IMR-90 (cell line): Measurements from ENCODE around the gene MUCL3. TPM values are rescaled to one million over a fixed set of nuclear protein-coding genes. Genes with fewer than 3 reads are reported as not detected.

ENCODE experiments used
- ATAC-seq: fragments of 200-7000 bp; cut with Tn5 transposase; 2 replicates; pipeline ENCODE4 v1.9.1; 2020; ENCODE audit warnings: low read depth, mild to moderate bottlenecking, moderate library complexity
- BruUV-seq: library from RNA; stranded (reverse); fragments of 400-500 nt; replicated peaks from 2 replicates; lab custom pipeline; 2021; lab: Mats Ljungman, UMichigan
- CTCF ChIA-PET: fragments of 300-600 bp; formaldehyde crosslinking; extraction: SDS; loops from one replicate; lab custom pipeline; 2021; ENCODE audit warnings: antibody characterized with exemption; lab: Yijun Ruan, JAX
- POLR2A ChIA-PET: fragments of 300-600 bp; sonication (Branson Sonifier 250); formaldehyde crosslinking; loops from one replicate; lab custom pipeline; 2022; ENCODE audit warnings: antibody characterized with exemption; ENCODE audit not compliant: unreplicated experiment; lab: Charles Lee
- DNase-seq: peaks from one replicate; pipeline ENCODE4 v3.0.0; 2013
- H2AFZ ChIP-seq: replicated peaks from 2 replicates; pipeline ENCODE3; 2013; ENCODE audit warnings: low read length, mild to moderate bottlenecking; ENCODE audit not compliant: poor library complexity
- H2AK5ac ChIP-seq: 2 replicates; pipeline ENCODE4 v1.6.1; 2013; ENCODE audit warnings: low read depth, low read length, inconsistent platforms
- H2AK9ac ChIP-seq: replicated peaks from 2 replicates; pipeline ENCODE3; 2013; ENCODE audit warnings: mild to moderate bottlenecking, low read depth, low read length, moderate library complexity; ENCODE audit not compliant: poor library complexity
- H2BK120ac ChIP-seq: 2 replicates; pipeline ENCODE4 v1.6.1; 2013; ENCODE audit warnings: low read depth, low read length, inconsistent platforms
- H2BK15ac ChIP-seq: 3 replicates; pipeline ENCODE4 v1.6.1; 2013; ENCODE audit warnings: low read depth, low read length, inconsistent platforms
- H2BK20ac ChIP-seq: 2 replicates; pipeline ENCODE4 v1.6.1; 2013; ENCODE audit warnings: low read depth, mild to moderate bottlenecking, inconsistent platforms, low read length, moderate library complexity
- H2BK5ac ChIP-seq: 2 replicates; pipeline ENCODE4 v1.6.1; 2013; ENCODE audit warnings: mild to moderate bottlenecking, low read depth, low read length, inconsistent platforms; ENCODE audit not compliant: poor library complexity, severe bottlenecking
- H3K14ac ChIP-seq: replicated peaks from 2 replicates; pipeline ENCODE4 v1.6.1; 2013; ENCODE audit warnings: low read depth, low read length, inconsistent platforms
- H3K18ac ChIP-seq: 2 replicates; pipeline ENCODE4 v1.6.1; 2013; ENCODE audit warnings: low read depth, low read length, control low read depth
- H3K23ac ChIP-seq: 2 replicates; pipeline ENCODE4 v1.6.1; 2013; ENCODE audit warnings: low read depth, low read length, inconsistent platforms
- H3K27ac ChIP-seq: 2 replicates; pipeline ENCODE4 v1.5.1; 2013; ENCODE audit warnings: mild to moderate bottlenecking, control low read depth, low read length; ENCODE audit not compliant: insufficient read depth
- H3K27me3 ChIP-seq: 2 replicates; pipeline ENCODE4 v1.6.1; 2013; ENCODE audit warnings: low read length; ENCODE audit not compliant: control insufficient read depth, insufficient read depth
- H3K36me3 ChIP-seq: 2 replicates; pipeline ENCODE4 v1.6.1; 2013; ENCODE audit warnings: low read length, mixed read lengths; ENCODE audit not compliant: control insufficient read depth, insufficient read depth
- H3K4ac ChIP-seq: 2 replicates; pipeline ENCODE4 v1.6.1; 2013; ENCODE audit warnings: low read depth, low read length, inconsistent platforms
- H3K4me1 ChIP-seq: 2 replicates; pipeline ENCODE4 v1.6.1; 2013; ENCODE audit warnings: low read length, mixed read lengths; ENCODE audit not compliant: control insufficient read depth, insufficient read depth
- H3K4me2 ChIP-seq: 2 replicates; pipeline ENCODE4 v1.6.1; 2013; ENCODE audit warnings: low read depth, mild to moderate bottlenecking, control low read depth, low read length, moderate library complexity
- H3K4me3 ChIP-seq: 2 replicates; pipeline ENCODE4 v1.5.1; 2013; ENCODE audit warnings: low read depth, mild to moderate bottlenecking, control low read depth, low read length, moderate library complexity; ENCODE audit not compliant: insufficient read depth
- H3K56ac ChIP-seq: 2 replicates; pipeline ENCODE4 v1.6.1; 2013; ENCODE audit warnings: low read length, inconsistent platforms; ENCODE audit not compliant: insufficient read depth; ENCODE audit errors: extremely low read depth
- H3K79me1 ChIP-seq, 2 experiments: 2 replicates each; pipeline ENCODE4 v1.6.1; 2013; ENCODE audit warnings: low read length in 2 of 2, inconsistent platforms in 1 of 2, low read depth in 1 of 2
- H3K9ac ChIP-seq: 2 replicates; pipeline ENCODE4 v1.6.1; 2013; ENCODE audit warnings: low read depth, low read length, control low read depth
- H3K9me1 ChIP-seq: 2 replicates; pipeline ENCODE4 v1.6.1; 2013; ENCODE audit warnings: low read length, inconsistent platforms; ENCODE audit not compliant: insufficient read depth
- H3K9me3 ChIP-seq: 2 replicates; pipeline ENCODE4 v1.6.1; 2013; ENCODE audit warnings: low read length; ENCODE audit not compliant: control insufficient read depth, insufficient read depth
- H4K20me1 ChIP-seq: 2 replicates; pipeline ENCODE4 v1.6.1; 2013; ENCODE audit warnings: low read length, inconsistent platforms; ENCODE audit not compliant: insufficient read depth
- H4K5ac ChIP-seq: 2 replicates; pipeline ENCODE4 v1.6.1; 2013; ENCODE audit warnings: mild to moderate bottlenecking, low read depth, low read length, control low read depth
- H4K8ac ChIP-seq, 2 experiments: 2 replicates each; pipeline ENCODE4 v1.6.1; 2013; ENCODE audit warnings: low read depth in 2 of 2, low read length in 2 of 2, control low read depth in 1 of 2, inconsistent platforms in 1 of 2
- H4K91ac ChIP-seq: 2 replicates; pipeline ENCODE4 v1.6.1; 2013; ENCODE audit warnings: low read depth, low read length, inconsistent platforms; ENCODE audit not compliant: insufficient read depth
- BHLHE40 ChIP-seq: fragments of 150-350 bp; IDR thresholded peaks from 2 replicates; pipeline ENCODE4 v1.6.1; 2016; ENCODE audit warnings: mild to moderate bottlenecking, low read depth, low read length
- CEBPB ChIP-seq: IDR thresholded peaks from 2 replicates; pipeline ENCODE4 v1.6.1; 2012; ENCODE audit warnings: low read depth, low read length, improper control_type of control experiment
- CHD1 ChIP-seq: IDR thresholded peaks from 2 replicates; pipeline ENCODE4 v1.6.1; 2012; ENCODE audit warnings: low read depth, low read length, improper control_type of control experiment
- FOS ChIP-seq: fragments of 150-350 bp; IDR thresholded peaks from 2 replicates; pipeline ENCODE4 v1.6.1; 2016; ENCODE audit warnings: low read depth, low read length
- MAFK ChIP-seq: IDR thresholded peaks from 2 replicates; pipeline ENCODE4 v1.6.1; 2012; ENCODE audit warnings: low read depth, low read length, improper control_type of control experiment
- MAZ ChIP-seq: IDR thresholded peaks from 2 replicates; pipeline ENCODE4 v1.6.1; 2012; ENCODE audit warnings: low read depth, mild to moderate bottlenecking, low read length, improper control_type of control experiment, moderate library complexity, borderline replicate concordance
- MXI1 ChIP-seq: IDR thresholded peaks from 2 replicates; pipeline ENCODE4 v1.6.1; 2012; ENCODE audit warnings: low read depth, mild to moderate bottlenecking, low read length, moderate library complexity, borderline replicate concordance
- NFE2L2 ChIP-seq: fragments of 150-350 bp; IDR thresholded peaks from 2 replicates; pipeline ENCODE4 v1.6.1; 2016; ENCODE audit warnings: low read depth, mild to moderate bottlenecking, low read length
- POLR2A ChIP-seq: IDR thresholded peaks from 2 replicates; pipeline ENCODE4 v1.6.1; 2012; ENCODE audit warnings: mild to moderate bottlenecking, low read depth, low read length
- RAD21 ChIP-seq: IDR thresholded peaks from 2 replicates; pipeline ENCODE4 v1.6.1; 2012; ENCODE audit warnings: low read length, improper control_type of control experiment
- RCOR1 ChIP-seq: IDR thresholded peaks from 2 replicates; pipeline ENCODE4 v1.6.1; 2012; ENCODE audit warnings: mild to moderate bottlenecking, low read length, improper control_type of control experiment; ENCODE audit not compliant: insufficient replicate concordance
- RFX5 ChIP-seq: IDR thresholded peaks from 2 replicates; pipeline ENCODE4 v1.8.0; 2012; ENCODE audit warnings: low read depth, mild to moderate bottlenecking, low read length, moderate library complexity
- SMC3 ChIP-seq: fragments of 150-350 bp; IDR thresholded peaks from 2 replicates; pipeline ENCODE4 v1.6.1; 2016; ENCODE audit warnings: low read depth, mild to moderate bottlenecking, antibody characterized with exemption, low read length, moderate library complexity
- WGBS, 2 experiments: methylation state at CpG; one replicate each; pipeline versions ENCODE4 v1.1.5 to v1.1.7; 2013; ENCODE audit warnings: missing lambda C conversion rate in 2 of 2; ENCODE audit not compliant: insufficient read length in 1 of 2; ENCODE audit errors: extremely low coverage in 2 of 2; 5-methylcytosine and 5-hydroxymethylcytosine counted together
- dilution Hi-C: fragments of 300-500 bp; cut with HindIII; formaldehyde crosslinking; loops from one replicate; pipeline ENCODE4 v1.14.3; 2018; ENCODE audit warnings: low sequenced_read_pairs; ENCODE audit not compliant: unreplicated experiment
- in situ Hi-C: fragments of 300-500 bp; cut with MboI; formaldehyde crosslinking; loops from 3 replicates; pipeline ENCODE4 v1.14.3; 2019; ENCODE audit warnings: low sequenced_read_pairs, inconsistent platforms, mixed read lengths
- intact Hi-C: fragments of 100-400 bp; cut with micrococcal nuclease; formaldehyde crosslinking; loops from 2 replicates; pipeline ENCODE4 v1.10.0; 2022
- polyA plus RNA-seq, 3 experiments: library from polyadenylated mRNA; depleted of rRNA; stranded (reverse); fragments of >200 nt; gene quantifications; 2 replicates each; pipeline ENCODE4 v1.2.3, GENCODE V29; 2012; ENCODE audit warnings: low replicate concordance in 1 of 3
- total RNA-seq: library from RNA; depleted of rRNA; stranded (reverse); fragments of >200 nt; gene quantifications from 2 replicates; pipeline ENCODE4 v1.2.3, GENCODE V29; 2012
- TF ChIP-seq, protein P1 (sequence below): conservative IDR thresholded peaks from 2 replicates; pipeline ENCODE4 v1.5.1; 2012; ENCODE audit warnings: mild to moderate bottlenecking, low read depth, low read length, improper control_type of control experiment
- TF ChIP-seq, protein P2 (sequence below): fragments of 150-350 bp; IDR thresholded peaks from 2 replicates; pipeline ENCODE4 v1.6.1; 2016; ENCODE audit warnings: low read depth, mild to moderate bottlenecking, low read length, moderate library complexity, borderline replicate concordance
- TF ChIP-seq, protein P3 (sequence below): fragments of 150-350 bp; IDR thresholded peaks from 2 replicates; pipeline ENCODE4 v1.6.1; 2017; ENCODE audit warnings: mild to moderate bottlenecking, antibody characterized with exemption, low read length, low read depth

MUCL3 gene
- total and polyA plus RNA-seq, 2 of the 4 experiments (the other 2 are of a cell fraction): not detected

DNA sequence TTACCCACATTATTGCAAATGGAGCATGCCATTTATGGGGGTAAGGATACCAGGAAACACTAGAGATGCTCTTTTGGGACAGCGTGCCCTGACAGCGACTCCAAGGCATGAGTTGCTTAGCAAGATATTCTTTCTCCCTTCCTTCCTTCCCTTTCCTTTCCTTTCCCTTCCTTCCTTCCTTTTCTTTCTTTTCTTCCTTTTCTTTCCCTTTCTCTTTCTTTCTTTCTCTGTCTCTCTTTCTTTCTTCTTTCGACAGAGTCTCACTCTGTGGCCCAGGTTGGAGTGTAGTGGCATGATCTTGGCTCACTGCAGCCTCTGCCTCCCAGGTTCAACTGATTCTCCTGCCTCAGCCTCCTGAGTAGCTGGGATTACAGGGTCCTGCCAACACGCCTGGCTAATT, 3.3 kb downstream of the MUCL3 start:
- Histone ChIP-seq H3K4ac (no peak overlapping the region), H2BK120ac (no peak overlapping the region), H3K14ac (no peak overlapping the region), H3K27me3 (peaks cover 50% of the 10 kb centered on the region), H3K36me3 (no peaks in the 10 kb centered on the region), H3K9ac (no peak overlapping the region), H2AK5ac (no peak overlapping the region), H3K4me3 (no peak overlapping the region), H4K5ac (no peak overlapping the region), H3K4me1 (peaks cover 1% of the 10 kb centered on the region; the same call in 1 of the 2 replicates), H4K20me1 (no peaks in the 10 kb centered on the region), H2AFZ (no peak overlapping the region), H3K18ac (no peak overlapping the region), H3K23ac (no peak overlapping the region), H3K27ac (no peak overlapping the region), H2AK9ac (no peak overlapping the region), H2BK15ac (no peak overlapping the region), H3K4me2 (no peak overlapping the region), H3K56ac (no peak overlapping the region), H3K79me1 (no peaks in the 10 kb centered on the region), H2BK20ac (no peak overlapping the region), H3K9me3 (no peaks in the 10 kb centered on the region), H2BK5ac (no peak overlapping the region), H4K91ac (no peak overlapping the region), H3K9me1 (peaks cover 10% of the 10 kb centered on the region), H4K8ac (no peak overlapping the region)
- BruUV-seq: no TSS peak
- CTCF ChIA-PET: interaction anchor here (0.6 kb wide), 1 partner anchor 136 kb away, joined by 3 read pairs; no protein-coding TSS in a partner anchor
- ATAC-seq (no peak), DNase-seq (no peak)
- in situ Hi-C loops: no loop called here
- intact Hi-C loops: no loop called here
- no CpG with 5 or more reads among the region's 4 CpGs for WGBS, 2 experiments
- TF ChIP-seq SMC3 (no peak), RCOR1 (no peak), NFE2L2 (no peak), FOS (no peak), MAZ (no peak), RFX5 (no peak), BHLHE40 (no peak), MXI1 (no peak), CEBPB (no peak), RAD21 (no peak), MAFK (no peak), POLR2A (no peak), CHD1 (no peak)
- TF ChIP-seq, protein P1, sequence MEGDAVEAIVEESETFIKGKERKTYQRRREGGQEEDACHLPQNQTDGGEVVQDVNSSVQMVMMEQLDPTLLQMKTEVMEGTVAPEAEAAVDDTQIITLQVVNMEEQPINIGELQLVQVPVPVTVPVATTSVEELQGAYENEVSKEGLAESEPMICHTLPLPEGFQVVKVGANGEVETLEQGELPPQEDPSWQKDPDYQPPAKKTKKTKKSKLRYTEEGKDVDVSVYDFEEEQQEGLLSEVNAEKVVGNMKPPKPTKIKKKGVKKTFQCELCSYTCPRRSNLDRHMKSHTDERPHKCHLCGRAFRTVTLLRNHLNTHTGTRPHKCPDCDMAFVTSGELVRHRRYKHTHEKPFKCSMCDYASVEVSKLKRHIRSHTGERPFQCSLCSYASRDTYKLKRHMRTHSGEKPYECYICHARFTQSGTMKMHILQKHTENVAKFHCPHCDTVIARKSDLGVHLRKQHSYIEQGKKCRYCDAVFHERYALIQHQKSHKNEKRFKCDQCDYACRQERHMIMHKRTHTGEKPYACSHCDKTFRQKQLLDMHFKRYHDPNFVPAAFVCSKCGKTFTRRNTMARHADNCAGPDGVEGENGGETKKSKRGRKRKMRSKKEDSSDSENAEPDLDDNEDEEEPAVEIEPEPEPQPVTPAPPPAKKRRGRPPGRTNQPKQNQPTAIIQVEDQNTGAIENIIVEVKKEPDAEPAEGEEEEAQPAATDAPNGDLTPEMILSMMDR: no peak
- TF ChIP-seq, protein P2, sequence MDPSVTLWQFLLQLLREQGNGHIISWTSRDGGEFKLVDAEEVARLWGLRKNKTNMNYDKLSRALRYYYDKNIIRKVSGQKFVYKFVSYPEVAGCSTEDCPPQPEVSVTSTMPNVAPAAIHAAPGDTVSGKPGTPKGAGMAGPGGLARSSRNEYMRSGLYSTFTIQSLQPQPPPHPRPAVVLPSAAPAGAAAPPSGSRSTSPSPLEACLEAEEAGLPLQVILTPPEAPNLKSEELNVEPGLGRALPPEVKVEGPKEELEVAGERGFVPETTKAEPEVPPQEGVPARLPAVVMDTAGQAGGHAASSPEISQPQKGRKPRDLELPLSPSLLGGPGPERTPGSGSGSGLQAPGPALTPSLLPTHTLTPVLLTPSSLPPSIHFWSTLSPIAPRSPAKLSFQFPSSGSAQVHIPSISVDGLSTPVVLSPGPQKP: no peak
- TF ChIP-seq, protein P3, sequence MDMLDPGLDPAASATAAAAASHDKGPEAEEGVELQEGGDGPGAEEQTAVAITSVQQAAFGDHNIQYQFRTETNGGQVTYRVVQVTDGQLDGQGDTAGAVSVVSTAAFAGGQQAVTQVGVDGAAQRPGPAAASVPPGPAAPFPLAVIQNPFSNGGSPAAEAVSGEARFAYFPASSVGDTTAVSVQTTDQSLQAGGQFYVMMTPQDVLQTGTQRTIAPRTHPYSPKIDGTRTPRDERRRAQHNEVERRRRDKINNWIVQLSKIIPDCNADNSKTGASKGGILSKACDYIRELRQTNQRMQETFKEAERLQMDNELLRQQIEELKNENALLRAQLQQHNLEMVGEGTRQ: no peak
- dilution Hi-C loops: no loop called here
- POLR2A ChIA-PET: interaction anchor here (0.6 kb wide), 1 partner anchor 125 kb away, joined by 3 read pairs; no protein-coding TSS in a partner anchor
